ENCODE results near the gene IER2. TPM values are rescaled to one million over a fixed set of nuclear protein-coding genes. Genes with fewer than 3 reads are reported as not detected.
"Not testable (repeated sequence)": the region's sequence is repeated elsewhere in the genome, so short reads cannot be mapped to it uniquely, and the experiment has no call there.

The IER2 gene
- total RNA-seq, 4 donors from 2014 or later: 15.4 to 19.1 (median 16.7) TPM

DNA sequence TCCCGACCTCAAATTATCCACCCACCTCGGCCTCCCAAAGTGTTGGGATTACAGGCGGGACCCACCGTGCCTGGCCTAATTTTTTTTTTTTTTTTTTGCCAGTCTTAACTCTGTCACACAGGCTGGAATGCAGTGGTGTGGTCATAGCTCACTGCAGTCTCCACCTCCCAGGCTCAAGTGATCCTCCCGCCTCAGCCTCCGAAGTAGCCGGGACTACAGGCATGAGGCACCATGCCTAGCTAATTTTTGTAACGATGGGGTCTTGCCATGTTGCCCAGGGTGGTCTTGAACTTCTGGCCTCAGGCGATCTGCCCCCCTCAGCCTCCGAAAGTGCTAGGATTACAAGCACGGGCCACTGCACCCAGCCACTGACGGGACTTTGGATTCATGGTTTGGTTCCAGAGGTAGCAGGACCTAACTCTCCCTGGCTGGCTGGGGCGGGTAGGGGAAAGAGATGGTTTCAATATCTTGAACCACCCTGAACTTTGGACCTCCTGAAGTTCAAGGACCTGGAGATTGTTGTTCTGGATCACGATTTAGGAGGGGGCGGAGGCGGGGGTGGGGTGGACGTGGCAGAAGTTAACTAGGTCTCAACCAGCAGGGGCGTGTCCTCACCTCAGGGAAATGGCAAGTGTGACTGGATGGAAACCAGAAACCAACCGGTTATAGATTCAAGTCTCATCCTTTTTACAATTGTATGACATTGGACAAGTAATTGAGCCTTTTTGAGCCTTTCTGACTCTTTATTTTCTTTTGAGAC, 40.8 kb downstream of the IER2 start:
- intact Hi-C loops (cut with DNase I; ENCODE audit: low total_unique reads): no loop called here
- in situ Hi-C loops (cut with MboI; ENCODE audit: low sequenced_read_pairs in 4 of 4): loop anchor here in 1 of 4 donors (10.0 kb wide), 1 partner anchor 74 kb away; no protein-coding TSS in a partner anchor
- Histone ChIP-seq H3K4me3 (no peak overlapping the region), H3K36me3 (no peaks in the 10 kb centered on the region), H3K27me3 (no peaks in the 10 kb centered on the region), H3K27ac (no peak overlapping the region), H3K9me3 (no peaks in the 10 kb centered on the region), H3K4me1 (no peaks in the 10 kb centered on the region)
- DNase-seq (no peak), ATAC-seq (no peak)
- TF ChIP-seq, protein P1, sequence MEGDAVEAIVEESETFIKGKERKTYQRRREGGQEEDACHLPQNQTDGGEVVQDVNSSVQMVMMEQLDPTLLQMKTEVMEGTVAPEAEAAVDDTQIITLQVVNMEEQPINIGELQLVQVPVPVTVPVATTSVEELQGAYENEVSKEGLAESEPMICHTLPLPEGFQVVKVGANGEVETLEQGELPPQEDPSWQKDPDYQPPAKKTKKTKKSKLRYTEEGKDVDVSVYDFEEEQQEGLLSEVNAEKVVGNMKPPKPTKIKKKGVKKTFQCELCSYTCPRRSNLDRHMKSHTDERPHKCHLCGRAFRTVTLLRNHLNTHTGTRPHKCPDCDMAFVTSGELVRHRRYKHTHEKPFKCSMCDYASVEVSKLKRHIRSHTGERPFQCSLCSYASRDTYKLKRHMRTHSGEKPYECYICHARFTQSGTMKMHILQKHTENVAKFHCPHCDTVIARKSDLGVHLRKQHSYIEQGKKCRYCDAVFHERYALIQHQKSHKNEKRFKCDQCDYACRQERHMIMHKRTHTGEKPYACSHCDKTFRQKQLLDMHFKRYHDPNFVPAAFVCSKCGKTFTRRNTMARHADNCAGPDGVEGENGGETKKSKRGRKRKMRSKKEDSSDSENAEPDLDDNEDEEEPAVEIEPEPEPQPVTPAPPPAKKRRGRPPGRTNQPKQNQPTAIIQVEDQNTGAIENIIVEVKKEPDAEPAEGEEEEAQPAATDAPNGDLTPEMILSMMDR (IDR thresholded peaks at IDR 0.05 in 4 of 5, conservative IDR thresholded peaks at IDR 0.05 in 1 of 5): no peak
- TF ChIP-seq POLR2A (IDR thresholded peaks at IDR 0.05): no peak

GRCh38 chr19:13195678-13196077, 45.5 kb downstream of the IER2 start:
- no peak overlapping the region for H3K27ac ChIP-seq
- no peaks in the 10 kb centered on the region for H3K4me1 ChIP-seq
- no peaks in the 10 kb centered on the region for H3K9me3 ChIP-seq
- H3K4me3 ChIP-seq: no peak overlapping the region
- in situ Hi-C loops (cut with MboI; ENCODE audit: low sequenced_read_pairs in 4 of 4) (loop anchor here in 1 of 4 donors (10.0 kb wide), 1 partner anchor 69 kb away; no protein-coding TSS in a partner anchor), intact Hi-C loops (cut with DNase I; ENCODE audit: low total_unique reads) (no loop called here)
- no peak for ATAC-seq
- TF ChIP-seq, protein P1 (IDR thresholded peaks at IDR 0.05 in 4 of 5, conservative IDR thresholded peaks at IDR 0.05 in 1 of 5): no peak
- no peak for TF ChIP-seq POLR2A (IDR thresholded peaks at IDR 0.05)
- no peak for DNase-seq
- no peaks in the 10 kb centered on the region for H3K36me3 ChIP-seq
- H3K27me3 ChIP-seq: no peaks in the 10 kb centered on the region

DNA sequence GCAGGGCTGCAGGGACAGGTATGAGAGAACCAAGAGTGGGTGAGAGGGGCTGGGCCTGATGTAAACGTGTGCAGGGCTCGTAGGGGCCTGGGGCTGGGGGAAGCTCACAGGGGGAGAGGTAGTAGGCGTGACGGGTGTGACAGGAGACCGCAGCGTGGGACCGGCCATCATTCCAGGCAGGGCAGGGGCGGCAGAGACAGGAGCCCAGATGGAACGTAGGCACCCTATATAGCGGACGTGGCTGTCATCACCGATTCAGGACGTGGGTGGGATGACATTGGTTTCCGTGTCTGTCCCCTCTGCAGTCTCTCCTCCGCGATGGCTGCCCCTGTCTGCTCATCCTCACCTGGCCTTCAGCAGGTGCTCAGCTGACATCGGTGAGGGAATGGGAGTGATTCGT, 48.4 kb downstream of the IER2 start:
- ATAC-seq: no peak
- Histone ChIP-seq H3K4me1 (no peaks in the 10 kb centered on the region), H3K36me3 (no peaks in the 10 kb centered on the region), H3K27ac (no peak overlapping the region), H3K4me3 (no peak overlapping the region), H3K9me3 (no peaks in the 10 kb centered on the region), H3K27me3 (no peaks in the 10 kb centered on the region)
- TF ChIP-seq, protein P1 (IDR thresholded peaks at IDR 0.05 in 4 of 5, conservative IDR thresholded peaks at IDR 0.05 in 1 of 5): no peak
- no peak for TF ChIP-seq POLR2A (IDR thresholded peaks at IDR 0.05)
- intact Hi-C loops (cut with DNase I; ENCODE audit: low total_unique reads): no loop called here
- no peak for DNase-seq
- in situ Hi-C loops (cut with MboI; ENCODE audit: low sequenced_read_pairs in 4 of 4): loop anchor here in 1 of 4 donors (10.0 kb wide), 1 partner anchor 66 kb away; no protein-coding TSS in a partner anchor

GRCh38 chr19:13202112-13202511, 51.9 kb downstream of the IER2 start:
- ATAC-seq; intact Hi-C loops (cut with DNase I; ENCODE audit: low total_unique reads); H3K36me3 ChIP-seq; in situ Hi-C loops (cut with MboI; ENCODE audit: low sequenced_read_pairs in 4 of 4); H3K27ac ChIP-seq; H3K4me1 ChIP-seq; H3K4me3 ChIP-seq; DNase-seq; H3K27me3 ChIP-seq; H3K9me3 ChIP-seq: not testable (repeated sequence)

Other genes with a start within 250 kb of the IER2 start
- not detected for gene SYCE2, start 231.1 kb upstream of the IER2 start, total RNA-seq
- gene FARSA, start 216.7 kb upstream of the IER2 start, total RNA-seq: 10 to 100 TPM; 40.7 to 68.8 (median 62.3) TPM
- 100 to 1,000 TPM; 110 to 195 (median 135) TPM for gene CALR, start 211.8 kb upstream of the IER2 start, total RNA-seq
- 100 to 1,000 TPM; 618 to 949 (median 780) TPM for gene RAD23A, start 204.5 kb upstream of the IER2 start, total RNA-seq
- gene GADD45GIP1, start 193.2 kb upstream of the IER2 start, total RNA-seq: 10 to 100 TPM; 50.7 to 71.0 (median 61.4) TPM
- gene DAND5, start 180.8 kb upstream of the IER2 start, total RNA-seq: not detected
- 100 to 1,000 TPM in 2 of 4 donors, 10 to 100 TPM in 2; 31.9 to 128 (median 105) TPM for gene NFIX, start 154.9 kb upstream of the IER2 start, total RNA-seq
- gene LYL1, start 47.6 kb upstream of the IER2 start, total RNA-seq: 1 to 10 TPM; 2.6 to 5.0 (median 3.1) TPM
- gene TRMT1, start 33.7 kb upstream of the IER2 start, total RNA-seq: 10 to 100 TPM; 31.7 to 47.9 (median 45.0) TPM
- 10 to 100 TPM; 36.3 to 81.3 (median 49.4) TPM for gene NACC1, start 32.1 kb upstream of the IER2 start, total RNA-seq
- gene STX10, start within 50 bp of the IER2 start, total RNA-seq: 10 to 100 TPM; 16.5 to 40.7 (median 33.4) TPM